Chondrocyte (in vitro differentiated cells): ENCODE measurements around the gene UCHL5. TPM values are rescaled to one million over a fixed set of nuclear protein-coding genes. Genes with fewer than 3 reads are reported as not detected.

Experiments
- DNase-seq: peaks from one replicate; pipeline ENCODE4 v3.0.0; 2021; ENCODE audit warnings: mixed read lengths, low spot score
- H3K27ac Mint-ChIP-seq: one replicate; pipeline ENCODE4 v1.8.0; 2021; ENCODE audit warnings: mild to moderate bottlenecking, moderate library complexity, mixed read lengths; ENCODE audit not compliant: unreplicated experiment
- H3K27me3 Mint-ChIP-seq: 2 replicates; pipeline ENCODE4 v1.8.0; 2021; ENCODE audit warnings: low read depth, mixed read lengths
- H3K36me3 Mint-ChIP-seq: 2 replicates; pipeline ENCODE4 v1.8.0; 2021; ENCODE audit warnings: low read depth, mixed read lengths
- H3K4me1 Mint-ChIP-seq: 2 replicates; pipeline ENCODE4 v1.8.0; 2021; ENCODE audit warnings: low read depth, mild to moderate bottlenecking, mixed read lengths
- H3K4me3 Mint-ChIP-seq: one replicate; pipeline ENCODE4 v1.8.0; 2021; ENCODE audit warnings: mild to moderate bottlenecking, moderate library complexity, mixed read lengths; ENCODE audit not compliant: unreplicated experiment
- H3K9me3 Mint-ChIP-seq: 2 replicates; pipeline ENCODE4 v1.8.0; 2021; ENCODE audit warnings: low read depth, mixed read lengths
- total RNA-seq: library from RNA; stranded (reverse); gene quantifications from 3 replicates; pipeline ENCODE4 v1.2.1, GENCODE V29; 2021
- TF ChIP-seq, protein P1 (sequence below): fragments of 200-600 bp; sonication (generic); IDR thresholded peaks from 2 replicates; pipeline ENCODE4 v1.5.0; 2021; ENCODE audit warnings: antibody characterized with exemption, mild to moderate bottlenecking, moderate library complexity

Gene UCHL5
- total RNA-seq, 1 donor from 2014 or later = 23.8 TPM

GRCh38 chr1:192969091-192969490 is 90.1 kb downstream of the UCHL5 start:
- TF ChIP-seq, protein P1, sequence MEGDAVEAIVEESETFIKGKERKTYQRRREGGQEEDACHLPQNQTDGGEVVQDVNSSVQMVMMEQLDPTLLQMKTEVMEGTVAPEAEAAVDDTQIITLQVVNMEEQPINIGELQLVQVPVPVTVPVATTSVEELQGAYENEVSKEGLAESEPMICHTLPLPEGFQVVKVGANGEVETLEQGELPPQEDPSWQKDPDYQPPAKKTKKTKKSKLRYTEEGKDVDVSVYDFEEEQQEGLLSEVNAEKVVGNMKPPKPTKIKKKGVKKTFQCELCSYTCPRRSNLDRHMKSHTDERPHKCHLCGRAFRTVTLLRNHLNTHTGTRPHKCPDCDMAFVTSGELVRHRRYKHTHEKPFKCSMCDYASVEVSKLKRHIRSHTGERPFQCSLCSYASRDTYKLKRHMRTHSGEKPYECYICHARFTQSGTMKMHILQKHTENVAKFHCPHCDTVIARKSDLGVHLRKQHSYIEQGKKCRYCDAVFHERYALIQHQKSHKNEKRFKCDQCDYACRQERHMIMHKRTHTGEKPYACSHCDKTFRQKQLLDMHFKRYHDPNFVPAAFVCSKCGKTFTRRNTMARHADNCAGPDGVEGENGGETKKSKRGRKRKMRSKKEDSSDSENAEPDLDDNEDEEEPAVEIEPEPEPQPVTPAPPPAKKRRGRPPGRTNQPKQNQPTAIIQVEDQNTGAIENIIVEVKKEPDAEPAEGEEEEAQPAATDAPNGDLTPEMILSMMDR = no peak
- Mint-ChIP-seq H3K4me1 (peaks cover 22% of the 10 kb centered on the region), H3K9me3 (peaks cover 7% of the 10 kb centered on the region), H3K36me3 (peaks cover 2% of the 10 kb centered on the region), H3K27me3 (no peaks in the 10 kb centered on the region), H3K4me3 (no peak overlapping the region), H3K27ac (no peak overlapping the region)
- no peak for DNase-seq

- Mint-ChIP-seq H3K27me3 (no peaks in the 10 kb centered on the region), H3K9me3 (peaks cover 7% of the 10 kb centered on the region), H3K4me3 (no peak overlapping the region), H3K36me3 (peaks cover 2% of the 10 kb centered on the region), H3K4me1 (peaks cover 19% of the 10 kb centered on the region), H3K27ac (no peak overlapping the region)
- DNase-seq = no peak
- TF ChIP-seq, protein P1 = no peak
These were observed 90.8 kb downstream of the UCHL5 start for GRCh38 chr1:192968323-192968722.

GRCh38 chr1:192967901-192968300 is 91.3 kb downstream of the UCHL5 start:
- H3K27ac Mint-ChIP-seq = no peak overlapping the region
- peaks cover 7% of the 10 kb centered on the region for H3K9me3 Mint-ChIP-seq
- H3K36me3 Mint-ChIP-seq = peaks cover 2% of the 10 kb centered on the region
- H3K4me1 Mint-ChIP-seq = peaks cover 16% of the 10 kb centered on the region
- TF ChIP-seq, protein P1 = no peak
- DNase-seq = no peak
- no peaks in the 10 kb centered on the region for H3K27me3 Mint-ChIP-seq
- H3K4me3 Mint-ChIP-seq = no peak overlapping the region

DNA sequence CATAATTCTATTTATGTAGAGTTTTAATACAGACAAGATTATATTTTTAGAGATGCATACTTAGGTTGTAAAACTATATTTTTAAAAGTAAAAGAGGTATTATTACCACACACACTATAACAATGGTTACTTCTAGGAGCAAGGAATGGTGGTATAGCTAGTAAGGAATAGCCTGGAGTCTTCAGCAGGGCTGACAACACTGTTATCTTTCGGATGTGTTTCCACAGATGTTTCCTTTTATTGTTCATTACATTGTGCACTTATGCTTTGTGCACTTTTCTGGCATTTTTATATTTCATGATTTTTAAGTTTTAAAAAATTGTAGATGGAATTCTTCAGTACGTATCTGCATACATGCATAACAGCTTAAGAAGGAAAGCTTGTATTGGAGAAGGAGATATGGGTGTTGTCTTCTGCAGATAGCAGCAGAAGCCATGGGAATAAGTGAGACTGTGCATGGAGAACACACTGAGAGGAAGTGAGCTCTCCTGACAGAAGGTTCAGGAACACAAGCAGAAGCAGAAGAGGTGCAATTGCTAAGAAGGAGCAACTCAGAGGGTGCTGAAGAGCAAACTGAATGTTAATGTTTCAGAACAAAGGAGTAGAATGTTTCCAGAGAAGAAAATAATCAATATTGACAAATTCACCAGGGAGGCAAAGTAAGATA is 91.8 kb downstream of the UCHL5 start:
- peaks cover 16% of the 10 kb centered on the region for H3K4me1 Mint-ChIP-seq
- H3K27me3 Mint-ChIP-seq = no peaks in the 10 kb centered on the region
- H3K27ac Mint-ChIP-seq = peak overlapping the region; percentile 42
- no peak overlapping the region for H3K4me3 Mint-ChIP-seq
- DNase-seq = no peak
- H3K9me3 Mint-ChIP-seq = peaks cover 7% of the 10 kb centered on the region
- TF ChIP-seq, protein P1 = no peak
- peaks cover 2% of the 10 kb centered on the region for H3K36me3 Mint-ChIP-seq

GRCh38 chr1:192966073-192966472 is 93.1 kb downstream of the UCHL5 start:
- TF ChIP-seq, protein P1 = no peak
- Mint-ChIP-seq H3K9me3 (peaks cover 7% of the 10 kb centered on the region), H3K27me3 (no peaks in the 10 kb centered on the region), H3K27ac (no peak overlapping the region), H3K4me3 (no peak overlapping the region), H3K4me1 (peaks cover 9% of the 10 kb centered on the region), H3K36me3 (peaks cover 2% of the 10 kb centered on the region)
- DNase-seq = no peak
